NCI-H1092 treated with DMSO at 0.1 percent for 48 hours (cell line): ENCODE data around the gene KERA.
"Not testable (repeated sequence)": the region's sequence is repeated elsewhere in the genome, so short reads cannot be mapped to it uniquely, and the experiment has no call there.

Experiments used
- DNase-seq: peaks from one replicate; lab custom pipeline; 2025; lab: John Stamatoyannopoulos, UW

KERA gene, protein sequence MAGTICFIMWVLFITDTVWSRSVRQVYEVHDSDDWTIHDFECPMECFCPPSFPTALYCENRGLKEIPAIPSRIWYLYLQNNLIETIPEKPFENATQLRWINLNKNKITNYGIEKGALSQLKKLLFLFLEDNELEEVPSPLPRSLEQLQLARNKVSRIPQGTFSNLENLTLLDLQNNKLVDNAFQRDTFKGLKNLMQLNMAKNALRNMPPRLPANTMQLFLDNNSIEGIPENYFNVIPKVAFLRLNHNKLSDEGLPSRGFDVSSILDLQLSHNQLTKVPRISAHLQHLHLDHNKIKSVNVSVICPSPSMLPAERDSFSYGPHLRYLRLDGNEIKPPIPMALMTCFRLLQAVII

DNA sequence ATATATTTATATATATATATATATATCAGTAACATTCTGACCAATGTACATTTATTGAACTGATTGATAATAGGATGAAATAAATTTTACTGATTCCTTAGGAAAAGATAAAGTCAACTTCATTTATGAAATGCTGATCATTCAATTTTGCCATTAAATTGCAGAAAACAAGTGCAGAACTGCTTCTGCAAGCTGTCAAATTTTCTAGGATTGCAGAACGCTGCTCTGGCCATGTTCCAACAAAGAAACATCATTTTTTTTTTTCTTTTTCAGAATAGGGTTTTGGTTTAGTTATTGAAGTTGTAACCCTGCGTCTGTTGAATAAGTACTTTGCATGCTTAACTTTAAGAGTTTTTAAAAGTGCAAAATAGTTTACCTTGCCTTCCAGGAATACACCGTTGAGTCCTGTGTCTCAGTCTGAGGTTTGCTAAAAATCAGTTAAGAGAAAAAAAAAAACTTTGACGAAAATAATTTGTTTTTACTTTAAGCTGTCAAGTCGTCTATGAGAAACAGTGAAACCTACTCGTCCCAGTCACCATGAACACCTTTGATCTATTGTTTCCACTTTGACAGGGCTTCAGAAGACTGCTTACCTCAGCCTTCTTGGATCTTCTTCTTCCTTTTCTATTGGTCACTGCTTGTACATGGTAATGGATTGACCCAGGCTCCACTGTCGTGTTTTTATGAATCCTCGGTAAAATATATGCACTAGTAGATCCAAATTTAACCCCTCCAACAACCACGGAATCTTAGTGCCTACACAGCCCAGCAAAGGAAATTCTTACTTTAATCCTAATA, at the start of gene KERA:
TSS of gene KERA (minus strand) at position 657 of the 798 bp plus-strand sequence. CDS start 1,743 bp downstream, outside the sequence.
- DNase-seq, result no peak

DNA sequence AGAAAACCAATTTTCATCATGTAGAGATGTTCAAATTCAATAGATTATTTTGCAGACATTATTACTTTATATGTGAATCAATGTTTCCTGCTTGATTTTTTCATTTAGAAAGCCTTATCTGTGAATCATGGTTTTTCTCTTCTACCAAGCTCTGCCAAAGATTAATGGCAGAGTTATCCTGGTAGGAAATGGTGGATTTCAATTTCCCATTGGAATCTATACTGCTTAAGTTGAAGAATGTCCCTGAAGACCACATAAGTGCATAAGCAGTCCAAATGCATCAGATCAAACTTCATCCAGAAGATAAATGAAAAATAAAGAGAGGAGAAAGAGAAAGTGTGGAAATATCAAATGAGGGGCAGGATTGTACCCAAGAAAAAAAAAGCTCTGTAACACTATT, 48.5 kb upstream of the KERA start:
- no peak for DNase-seq

GRCh38 chr12:91105807-91106206, 48.0 kb upstream of the KERA start:
- DNase-seq, result no peak

- DNase-seq, result no peak
Measured at GRCh38 chr12:91104812-91105466, 47.1 kb upstream of the KERA start.

- DNase-seq, result no peak
Measured at GRCh38 chr12:91103624-91104023, 45.8 kb upstream of the KERA start.

GRCh38 chr12:91103101-91103500, 45.3 kb upstream of the KERA start:
- DNase-seq, result no peak

- DNase-seq, result no peak
Measured at GRCh38 chr12:91100906-91101305, 43.1 kb upstream of the KERA start.

GRCh38 chr12:91099836-91100235, 42.0 kb upstream of the KERA start:
- no peak for DNase-seq

- no peak for DNase-seq
Measured at GRCh38 chr12:91099341-91099740, 41.5 kb upstream of the KERA start.

GRCh38 chr12:91098941-91099340, 41.1 kb upstream of the KERA start:
- DNase-seq, result no peak

DNA sequence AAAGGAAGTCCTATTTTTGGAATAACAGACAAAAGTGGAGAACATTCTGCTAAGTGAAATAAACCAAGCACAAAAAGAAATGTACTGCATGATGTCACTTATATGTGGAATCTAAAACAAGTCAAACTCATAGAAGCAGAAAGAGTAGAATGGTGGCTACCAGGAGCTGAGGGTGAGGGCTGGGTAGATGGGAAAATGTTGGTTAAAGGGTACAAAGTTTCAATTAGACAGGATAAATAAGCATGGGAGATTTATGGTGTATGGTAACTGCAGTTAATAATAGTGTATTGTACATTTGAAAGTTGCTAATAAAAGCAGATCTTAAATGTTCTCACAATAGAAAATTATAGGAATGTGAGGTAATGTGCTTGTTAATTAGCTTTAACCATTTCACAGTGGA, 40.6 kb upstream of the KERA start:
- DNase-seq, result no peak

DNA sequence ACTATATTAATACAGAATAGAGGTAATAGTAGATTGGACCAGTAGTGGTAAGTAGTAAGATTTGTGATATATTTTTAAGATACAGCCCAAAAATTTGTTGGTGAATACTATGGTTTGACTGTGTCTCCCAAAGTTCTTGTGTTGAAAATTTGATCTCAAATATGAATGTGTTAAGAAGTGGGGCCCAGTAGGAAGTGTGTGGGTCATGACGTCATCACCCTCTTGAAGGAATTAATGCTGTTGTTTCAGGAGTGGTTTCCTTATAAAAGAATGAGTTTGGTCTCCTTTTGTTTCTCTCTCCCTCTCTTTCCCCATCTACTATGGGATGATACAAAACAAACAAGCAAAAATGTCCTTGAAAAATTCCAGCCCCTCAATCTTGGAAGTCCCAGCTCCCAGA, 37.1 kb upstream of the KERA start:
- DNase-seq, result no peak

DNA sequence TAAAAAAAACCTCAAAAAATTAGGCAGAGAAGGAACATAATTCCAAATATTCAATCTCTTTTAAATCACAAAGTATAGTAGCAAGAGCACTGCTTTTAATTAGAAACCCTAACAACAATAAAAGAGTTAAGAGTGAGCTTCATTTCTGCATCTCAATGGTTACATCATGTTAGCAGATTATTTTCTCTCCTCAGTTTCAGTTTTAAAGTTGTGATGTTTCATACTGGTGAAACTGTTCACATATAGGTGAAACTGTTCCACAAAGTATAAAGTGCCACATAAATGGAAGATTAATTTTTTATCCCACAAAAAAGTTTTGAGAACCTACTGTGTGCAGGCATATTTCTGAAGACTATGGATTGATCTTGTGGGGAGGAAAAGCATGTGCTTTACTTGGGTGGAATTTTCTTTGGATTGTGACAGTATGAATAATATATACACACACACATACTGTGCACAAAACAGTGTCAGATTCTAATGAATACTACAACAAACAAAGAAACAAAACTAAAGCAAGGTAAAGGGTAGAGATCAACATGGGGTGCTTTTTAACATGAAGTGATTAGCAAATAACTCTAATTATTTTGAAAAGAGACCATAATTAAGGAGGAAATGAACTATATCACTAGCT, 36.3 kb upstream of the KERA start:
- DNase-seq, result no peak

DNA sequence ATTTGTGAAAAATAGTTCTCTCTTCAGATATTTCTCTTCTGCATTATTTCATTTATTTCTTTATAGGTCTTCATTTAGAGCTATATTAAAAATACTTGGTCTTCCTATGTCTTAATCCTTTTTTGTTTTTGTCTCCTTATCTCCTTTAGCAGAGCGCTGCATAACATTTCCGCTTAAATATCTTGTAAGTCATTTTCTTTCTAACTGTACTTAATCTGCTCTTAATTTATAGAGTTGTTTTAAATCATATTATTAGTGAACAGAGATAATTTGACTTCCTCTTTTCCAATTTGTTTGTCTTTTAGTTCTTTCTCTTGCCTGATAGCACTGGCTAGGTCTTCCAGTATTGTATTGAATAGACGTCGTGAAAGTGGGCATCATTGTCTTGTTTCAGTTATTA, 35.5 kb upstream of the KERA start:
- no peak for DNase-seq

DNA sequence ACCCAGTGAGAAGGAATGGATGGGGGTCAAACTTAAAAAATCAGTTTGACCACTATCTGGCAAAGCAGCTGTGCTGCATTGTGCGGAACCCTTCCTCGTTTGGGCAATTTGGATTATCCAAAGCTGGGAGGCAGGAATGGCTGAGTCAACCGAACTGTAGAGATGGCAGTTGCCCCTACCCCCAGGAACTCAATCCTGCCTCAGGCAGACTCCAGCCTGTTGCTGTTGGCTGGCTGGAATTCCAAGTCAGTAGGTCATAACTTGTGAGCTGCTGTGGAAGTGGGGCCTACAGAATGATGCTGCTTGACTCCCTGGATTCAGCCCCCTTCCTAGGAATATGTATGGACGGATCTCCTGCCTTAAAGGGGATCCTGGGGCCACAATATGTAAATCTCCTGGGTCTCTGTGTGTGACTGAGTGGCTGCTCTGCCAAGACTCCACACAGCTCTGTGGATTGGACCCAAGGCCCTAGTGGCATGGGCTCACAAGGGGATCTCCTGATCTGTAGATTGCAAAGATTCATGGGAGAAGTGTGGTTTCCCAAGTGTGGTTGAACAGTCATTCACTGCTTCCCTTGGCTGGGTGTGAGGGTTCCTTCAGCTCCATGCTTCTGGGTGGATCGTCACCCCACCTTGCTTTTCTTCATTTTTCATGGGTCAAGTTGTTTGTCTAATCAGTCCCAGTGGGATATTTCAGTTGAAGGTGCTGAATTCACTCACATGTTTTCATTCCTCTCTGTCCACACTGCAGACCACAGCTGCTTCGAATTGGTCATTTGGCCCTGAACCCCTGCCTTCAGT, 34.3 kb upstream of the KERA start:
- DNase-seq, result no peak

GRCh38 chr12:91089953-91090352, 32.1 kb upstream of the KERA start:
- not testable (repeated sequence) for DNase-seq

GRCh38 chr12:91080041-91080440, 22.2 kb upstream of the KERA start:
- DNase-seq, result no peak

GRCh38 chr12:91078501-91078900, 20.7 kb upstream of the KERA start:
- DNase-seq, result no peak

GRCh38 chr12:91077228-91077954, 19.6 kb upstream of the KERA start:
- no peak for DNase-seq

DNA sequence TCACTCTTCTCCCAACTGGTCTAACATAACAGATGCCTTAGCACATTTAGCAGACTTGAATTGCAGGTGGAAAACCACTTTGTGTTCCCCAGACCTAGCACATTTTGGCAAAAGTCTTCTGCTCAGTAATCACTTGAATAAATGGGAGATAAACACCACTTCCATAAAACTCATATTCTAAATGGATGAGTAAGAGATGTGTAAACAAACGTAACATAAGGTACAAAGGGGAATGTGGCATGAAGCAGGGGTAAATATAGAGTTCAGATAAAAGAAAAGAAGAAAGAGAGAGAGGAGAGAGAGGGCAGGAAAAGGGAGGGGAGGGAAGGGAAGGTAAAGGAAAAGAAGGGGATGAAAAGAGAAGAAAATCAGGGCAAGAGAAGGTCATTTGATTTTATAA, 17.0 kb upstream of the KERA start:
- peak; percentile 8 for DNase-seq

GRCh38 chr12:91074154-91074709, 16.4 kb upstream of the KERA start:
- DNase-seq, result no peak
